GM20000 (cell line): ENCODE data around the gene NOC4L.

ENCODE experiments used
- DNase-seq: peaks from one replicate; pipeline ENCODE4 v3.0.0; 2012; ENCODE audit warnings: low spot score
- CTCF ChIP-seq: IDR thresholded peaks from 2 replicates; pipeline ENCODE4 v1.5.1; 2012; ENCODE audit warnings: mild to moderate bottlenecking, control low read depth; ENCODE audit errors: extremely low read depth, missing control alignments

NOC4L gene

GRCh38 chr12:132160601-132161035, 16.4 kb downstream of the NOC4L start:
- TF ChIP-seq CTCF, result no peak
- DNase-seq, result no peak

GRCh38 chr12:132161036-132161781, 17.0 kb downstream of the NOC4L start:
- DNase-seq, result no peak
- TF ChIP-seq CTCF, result no peak

- TF ChIP-seq CTCF, result no peak
- no peak for DNase-seq
Measured at GRCh38 chr12:132161796-132162507, 17.7 kb downstream of the NOC4L start.

- no peak for TF ChIP-seq CTCF
- no peak for DNase-seq
Measured at GRCh38 chr12:132162508-132163031, 18.3 kb downstream of the NOC4L start.

GRCh38 chr12:132163041-132163910, 19.0 kb downstream of the NOC4L start:
- DNase-seq, result no peak
- no peak for TF ChIP-seq CTCF

GRCh38 chr12:132163911-132164288, 19.6 kb downstream of the NOC4L start:
- DNase-seq, result no peak
- TF ChIP-seq CTCF, result no peak
